HG03558 (cell line): ENCODE measurements around the gene MBOAT7.
"Not testable (repeated sequence)": the region's sequence is repeated elsewhere in the genome, so short reads cannot be mapped to it uniquely, and the experiment has no call there.

Source experiments
- ATAC-seq: cut with Tn5 transposase; IDR thresholded peaks from one replicate; pipeline ENCODE4 v1.9.1; 2021; ENCODE audit warnings: moderate number of reproducible peaks; ENCODE audit not compliant: unreplicated experiment; ENCODE audit errors: extremely low read depth

MBOAT7 gene

DNA sequence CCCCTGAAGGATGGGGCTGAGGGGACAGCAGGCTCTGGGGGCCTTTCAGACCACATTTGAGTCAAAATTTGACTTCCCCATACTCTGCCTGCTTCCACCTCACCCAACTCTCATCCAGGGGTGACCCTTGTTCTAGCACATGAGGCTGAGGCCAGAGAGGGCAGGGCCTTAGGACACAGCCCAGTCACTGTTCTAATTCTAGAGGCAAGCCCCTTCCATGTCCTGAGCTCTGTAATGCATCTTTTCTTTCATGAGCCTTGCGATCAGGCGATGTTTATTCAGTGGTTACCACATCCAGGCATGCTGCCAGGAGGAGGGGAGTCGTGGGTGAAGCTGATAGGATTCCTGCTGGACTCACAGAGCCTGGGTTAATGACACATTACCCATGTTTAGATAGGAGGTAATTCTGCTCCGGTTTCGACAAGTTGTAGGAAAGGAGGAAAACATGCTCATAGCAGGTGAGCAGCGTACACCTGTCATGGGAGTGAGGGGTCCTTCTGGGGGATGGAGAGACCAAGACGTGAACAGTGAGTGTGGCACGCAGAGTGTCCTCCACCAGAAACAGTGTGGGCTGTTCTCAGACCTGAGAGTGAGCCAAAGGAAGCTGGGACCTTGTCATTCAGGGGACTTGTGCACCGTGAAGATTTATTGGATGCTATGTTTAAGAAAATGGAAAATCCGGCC, 20.6 kb upstream of the MBOAT7 start:
- no peak for ATAC-seq

DNA sequence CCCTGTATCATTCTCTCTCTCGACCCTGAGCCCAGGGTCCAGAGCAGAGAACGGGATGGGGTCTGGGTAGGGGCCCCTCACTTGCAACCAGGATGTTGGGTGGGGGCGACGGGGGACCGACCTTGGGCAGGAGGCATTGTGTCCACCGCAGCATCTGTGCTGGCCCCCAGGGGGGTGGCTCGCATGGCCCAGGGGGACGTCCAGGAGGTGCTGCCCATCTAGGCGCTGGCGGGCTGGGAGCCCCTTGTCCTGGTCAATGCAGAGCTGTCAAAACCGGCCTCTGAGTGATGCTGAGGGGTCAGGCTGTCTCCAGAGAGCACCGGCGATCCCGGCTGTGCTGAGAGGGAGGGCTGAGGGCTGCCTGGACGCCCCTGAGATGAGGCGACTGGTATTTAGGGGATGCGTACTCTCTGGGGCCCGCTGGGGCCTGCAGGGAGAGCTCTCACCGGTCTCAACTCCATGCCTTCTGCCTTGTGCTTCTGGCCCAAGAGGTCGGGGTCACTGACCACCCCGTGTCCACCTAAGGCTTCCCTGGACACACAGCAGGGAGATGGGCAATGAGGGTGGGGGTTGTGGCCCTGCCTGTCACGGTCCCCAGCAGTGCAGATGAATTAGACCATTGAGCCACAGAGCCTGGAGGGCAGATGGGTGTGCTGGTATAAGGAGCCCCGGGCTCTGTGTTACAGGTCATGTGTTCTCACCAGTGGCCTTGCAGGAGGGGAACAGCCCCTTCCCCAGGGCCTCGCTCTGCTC, 19.9 kb upstream of the MBOAT7 start:
- ATAC-seq = no peak

DNA sequence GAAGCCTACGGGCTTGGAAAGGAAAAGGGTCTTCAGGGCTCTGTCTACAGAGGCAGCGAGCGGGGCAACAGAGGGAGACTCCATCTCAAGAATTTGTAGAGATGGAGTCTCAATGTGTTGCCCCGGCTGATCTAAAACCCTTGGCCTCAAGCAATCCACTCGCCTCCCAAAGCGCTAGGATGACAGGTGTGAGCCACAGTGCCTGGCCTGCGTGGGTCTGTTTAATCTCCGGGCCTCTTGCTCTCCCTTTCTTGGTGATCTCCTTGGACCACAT, 19.3 kb upstream of the MBOAT7 start:
- no peak for ATAC-seq

- ATAC-seq = no peak
Measured at GRCh38 chr19:54207983-54208783, 18.8 kb upstream of the MBOAT7 start.

GRCh38 chr19:54207676-54207982, 18.2 kb upstream of the MBOAT7 start:
- no peak for ATAC-seq

DNA sequence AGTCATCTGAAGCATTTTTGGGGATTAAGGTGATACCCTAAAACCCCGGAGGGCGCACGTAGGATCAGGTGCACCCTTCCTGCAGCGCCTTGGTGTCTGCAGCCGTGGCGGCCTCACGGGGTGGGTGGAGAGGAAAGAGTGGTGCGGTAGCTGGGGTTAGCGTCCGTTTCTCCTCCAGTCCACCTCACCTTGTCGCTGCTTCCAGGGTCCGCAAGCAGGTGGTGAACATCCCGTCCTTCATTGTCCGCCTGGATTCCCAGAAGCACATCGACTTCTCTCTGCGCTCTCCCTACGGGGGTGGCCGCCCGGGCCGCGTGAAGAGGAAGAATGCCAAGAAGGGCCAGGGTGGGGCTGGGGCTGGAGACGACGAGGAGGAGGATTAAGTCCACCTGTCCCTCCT, 17.8 kb upstream of the MBOAT7 start:
- not testable (repeated sequence) for ATAC-seq

DNA sequence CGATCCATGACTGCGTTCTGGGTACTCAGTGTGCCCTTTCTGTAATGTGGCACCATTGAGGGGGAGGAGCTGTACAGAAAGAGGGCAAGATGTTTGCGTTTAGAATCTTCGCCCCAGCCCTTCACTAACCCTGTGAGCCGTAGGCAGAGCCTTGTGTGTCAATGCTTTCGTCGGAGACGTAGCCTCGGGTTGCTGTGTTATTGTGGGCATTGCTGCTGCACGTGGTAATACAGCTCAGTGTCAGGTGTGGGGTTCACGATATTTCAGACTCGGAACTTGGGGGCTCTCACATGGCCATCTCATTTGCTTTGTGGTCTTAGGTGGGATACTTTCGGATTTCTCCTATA, 17.4 kb upstream of the MBOAT7 start:
- ATAC-seq = no peak

GRCh38 chr19:54206030-54206830, 16.9 kb upstream of the MBOAT7 start:
- no peak for ATAC-seq

- ATAC-seq = no peak
Measured at GRCh38 chr19:54204767-54205468, 15.5 kb upstream of the MBOAT7 start.

DNA sequence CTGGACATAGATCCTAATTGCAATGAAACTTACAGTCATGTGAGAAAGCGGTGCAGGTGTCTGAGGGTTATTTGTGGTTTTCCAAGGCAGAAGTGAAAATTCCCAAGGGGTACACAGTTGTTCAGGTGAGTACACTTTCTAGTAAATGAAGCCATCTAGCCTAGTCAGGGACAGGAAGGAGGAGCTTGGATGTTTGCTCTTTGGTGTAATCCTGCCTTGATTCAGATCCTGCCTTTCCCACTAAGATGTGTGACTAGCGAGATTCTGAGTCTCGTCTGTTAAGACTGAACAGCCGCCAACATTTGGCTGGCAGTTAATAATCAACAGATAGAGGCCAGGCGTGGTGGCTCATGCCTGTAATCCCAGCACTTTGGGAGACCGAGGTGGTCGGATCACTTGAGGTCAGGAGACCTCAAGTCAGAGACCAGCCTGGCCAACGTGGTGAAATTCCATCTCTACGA, 13.8 kb upstream of the MBOAT7 start:
- no peak for ATAC-seq

GRCh38 chr19:54201980-54202379, 12.6 kb upstream of the MBOAT7 start:
- ATAC-seq = no peak

GRCh38 chr19:54201172-54201701, 11.9 kb upstream of the MBOAT7 start:
- no peak for ATAC-seq

GRCh38 chr19:54199401-54199800, 10.0 kb upstream of the MBOAT7 start:
- ATAC-seq = no peak

DNA sequence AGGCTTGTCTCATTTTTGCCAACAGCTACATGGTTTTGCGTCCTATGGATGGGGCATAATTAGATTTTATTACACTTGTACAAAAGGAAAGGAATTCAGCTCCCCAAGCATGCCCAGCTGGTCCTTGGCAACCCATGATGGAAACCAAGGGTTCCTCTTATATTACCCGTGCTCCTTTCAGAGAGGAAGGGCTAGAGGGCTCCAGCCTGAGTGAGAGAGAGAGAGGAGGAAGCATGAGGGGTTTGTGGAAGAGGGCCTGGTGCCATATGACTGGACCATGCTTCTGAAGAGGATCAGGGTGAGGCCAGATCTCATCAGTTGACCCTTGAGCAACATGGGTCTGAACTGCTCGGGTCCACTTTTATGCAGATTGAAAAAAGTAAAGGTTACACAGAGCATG, 7.7 kb upstream of the MBOAT7 start:
- ATAC-seq = no peak

- no peak for ATAC-seq
Measured at GRCh38 chr19:54196536-54196935, 7.2 kb upstream of the MBOAT7 start.

- ATAC-seq = not testable (repeated sequence)
Measured at GRCh38 chr19:54194463-54194862, 5.1 kb upstream of the MBOAT7 start.

DNA sequence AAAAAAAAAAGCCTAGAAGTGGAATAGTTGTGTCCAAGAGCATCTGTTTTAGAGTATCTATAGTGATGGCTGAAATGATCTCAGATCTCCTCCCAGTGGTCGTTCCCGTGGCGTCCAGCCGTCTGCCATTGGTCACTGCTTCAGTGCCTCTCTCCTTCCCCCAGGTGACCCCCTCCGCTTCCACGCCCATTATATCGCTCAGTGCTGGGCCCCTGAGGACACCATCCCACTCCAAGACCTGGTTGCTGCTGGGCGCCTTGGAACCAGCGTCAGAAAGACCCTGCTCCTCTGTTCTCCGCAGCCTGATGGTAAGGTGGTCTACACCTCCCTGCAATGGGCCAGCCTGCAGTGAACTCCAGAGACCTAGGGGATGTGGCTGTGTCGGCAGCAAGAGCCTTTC, 3.6 kb upstream of the MBOAT7 start:
- ATAC-seq = no peak

DNA sequence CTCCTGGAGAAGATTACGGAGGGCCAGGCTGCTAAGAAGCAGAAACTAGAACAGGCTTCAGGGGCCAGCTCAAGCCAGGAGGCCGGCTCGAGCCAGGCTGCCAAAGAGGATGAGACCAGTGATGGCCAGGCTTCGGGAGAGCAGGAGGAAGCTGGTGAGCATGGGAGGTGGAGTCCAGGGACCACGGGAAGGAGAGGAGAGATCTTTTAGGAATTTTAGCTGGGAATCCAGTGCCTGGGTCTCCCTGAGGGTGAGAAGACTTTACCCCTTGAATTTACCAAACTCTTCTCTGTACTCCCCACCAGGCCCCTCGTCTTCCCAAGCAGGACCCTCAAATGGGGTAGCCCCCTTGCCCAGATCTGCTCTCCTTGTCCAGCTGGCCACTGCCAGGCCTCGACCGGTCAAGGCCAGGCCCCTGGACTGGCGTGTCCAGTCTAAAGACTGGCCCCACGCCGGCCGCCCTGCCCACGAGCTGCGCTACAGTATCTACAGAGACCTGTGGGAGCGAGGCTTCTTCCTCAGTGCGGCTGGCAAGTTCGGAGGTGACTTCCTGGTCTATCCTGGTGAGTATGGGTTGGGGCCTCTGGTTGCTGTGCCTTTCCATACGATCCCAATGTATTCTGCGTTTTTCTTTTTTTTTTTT, 2.6 kb upstream of the MBOAT7 start:
- ATAC-seq = no peak

GRCh38 chr19:54191011-54191810, 1.8 kb upstream of the MBOAT7 start, which contains the start of gene TSEN34:
TSS of gene TSEN34 (plus strand) at chr19:54191308. CDS start at chr19:54191365, 57 bp downstream.
- peak; percentile 11 for ATAC-seq
